HG03469 (cell line): Measurements from ENCODE around the gene CLPX.
"Not testable (repeated sequence)": the region's sequence is repeated elsewhere in the genome, so short reads cannot be mapped to it uniquely, and the experiment has no call there.

ENCODE experiments used
- ATAC-seq: cut with Tn5 transposase; IDR thresholded peaks from one replicate; pipeline ENCODE4 v1.9.1; 2021; ENCODE audit warnings: mild to moderate bottlenecking, moderate library complexity, moderate number of reproducible peaks; ENCODE audit not compliant: unreplicated experiment

The CLPX gene

GRCh38 chr15:65207280-65207840, 22.2 kb upstream of the CLPX start:
- ATAC-seq: no peak

- ATAC-seq: no peak
These were observed 21.6 kb upstream of the CLPX start for GRCh38 chr15:65206750-65207149.

GRCh38 chr15:65204931-65205660, 20.0 kb upstream of the CLPX start:
- no peak for ATAC-seq

- no peak for ATAC-seq
These were observed 19.2 kb upstream of the CLPX start for GRCh38 chr15:65204236-65204930.

- no peak for ATAC-seq
These were observed 16.8 kb upstream of the CLPX start for GRCh38 chr15:65201918-65202317.

- no peak for ATAC-seq
These were observed 13.4 kb upstream of the CLPX start for GRCh38 chr15:65198571-65198970.

- ATAC-seq: no peak
These were observed 12.1 kb upstream of the CLPX start for GRCh38 chr15:65197337-65197645.

- ATAC-seq: no peak
These were observed 11.6 kb upstream of the CLPX start for GRCh38 chr15:65196637-65197336.

- ATAC-seq: no peak
These were observed 10.4 kb upstream of the CLPX start for GRCh38 chr15:65195548-65195923.

- no peak for ATAC-seq
These were observed 9.8 kb upstream of the CLPX start for GRCh38 chr15:65194826-65195547.

GRCh38 chr15:65192016-65192415, 6.9 kb upstream of the CLPX start:
- ATAC-seq: no peak

- ATAC-seq: no peak
These were observed 4.1 kb upstream of the CLPX start for GRCh38 chr15:65189102-65189740.

GRCh38 chr15:65188472-65188871, 3.3 kb upstream of the CLPX start:
- ATAC-seq: not testable (repeated sequence)

- no peak for ATAC-seq
These were observed 756 bp downstream of the CLPX start for GRCh38 chr15:65184305-65184867.

- ATAC-seq: no peak
These were observed 1.3 kb downstream of the CLPX start for GRCh38 chr15:65183865-65184159.

- ATAC-seq: no peak
These were observed 2.6 kb downstream of the CLPX start for GRCh38 chr15:65182538-65182937.

GRCh38 chr15:65181582-65182353, 3.4 kb downstream of the CLPX start:
- ATAC-seq: not testable (repeated sequence)

GRCh38 chr15:65180167-65180566, 5.0 kb downstream of the CLPX start:
- ATAC-seq: no peak

GRCh38 chr15:65177901-65178300, 7.2 kb downstream of the CLPX start:
- ATAC-seq: no peak

- ATAC-seq: no peak
These were observed 9.1 kb downstream of the CLPX start for GRCh38 chr15:65176056-65176455.
